IPS-11a (cell line): ENCODE measurements around the gene LUC7L.
"Not testable (repeated sequence)": the region's sequence is repeated elsewhere in the genome, so short reads cannot be mapped to it uniquely, and the experiment has no call there.

ENCODE experiments used
- H3K4me3 ChIP-seq: one replicate; pipeline ENCODE4 v1.5.1; 2013; ENCODE audit warnings: low read depth, low read length, control low read depth

The LUC7L gene

DNA sequence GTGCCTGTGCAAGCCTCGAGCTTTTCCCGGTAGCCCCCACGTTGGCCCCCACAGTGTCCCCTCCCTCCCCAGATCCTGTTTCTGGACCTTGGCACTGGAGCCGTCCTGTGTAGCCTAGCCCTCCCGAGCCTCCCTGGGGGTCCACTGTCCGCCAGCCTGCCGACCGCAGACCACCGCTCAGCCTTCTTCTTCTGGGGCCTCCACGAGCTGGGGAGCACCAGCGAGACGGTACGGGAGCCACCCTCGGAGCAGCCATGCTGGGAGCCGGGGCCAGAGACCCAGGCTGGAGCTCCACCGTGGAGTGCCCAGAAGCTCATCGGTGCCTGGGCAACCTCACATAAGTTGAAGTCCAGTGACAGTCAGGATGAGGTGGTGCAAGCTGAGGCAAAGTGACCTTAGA, 34.7 kb upstream of the LUC7L start:
- no peak overlapping the region for H3K4me3 ChIP-seq

- H3K4me3 ChIP-seq: no peak overlapping the region
Observed at GRCh38 chr16:263182-263774, 34.0 kb upstream of the LUC7L start.

DNA sequence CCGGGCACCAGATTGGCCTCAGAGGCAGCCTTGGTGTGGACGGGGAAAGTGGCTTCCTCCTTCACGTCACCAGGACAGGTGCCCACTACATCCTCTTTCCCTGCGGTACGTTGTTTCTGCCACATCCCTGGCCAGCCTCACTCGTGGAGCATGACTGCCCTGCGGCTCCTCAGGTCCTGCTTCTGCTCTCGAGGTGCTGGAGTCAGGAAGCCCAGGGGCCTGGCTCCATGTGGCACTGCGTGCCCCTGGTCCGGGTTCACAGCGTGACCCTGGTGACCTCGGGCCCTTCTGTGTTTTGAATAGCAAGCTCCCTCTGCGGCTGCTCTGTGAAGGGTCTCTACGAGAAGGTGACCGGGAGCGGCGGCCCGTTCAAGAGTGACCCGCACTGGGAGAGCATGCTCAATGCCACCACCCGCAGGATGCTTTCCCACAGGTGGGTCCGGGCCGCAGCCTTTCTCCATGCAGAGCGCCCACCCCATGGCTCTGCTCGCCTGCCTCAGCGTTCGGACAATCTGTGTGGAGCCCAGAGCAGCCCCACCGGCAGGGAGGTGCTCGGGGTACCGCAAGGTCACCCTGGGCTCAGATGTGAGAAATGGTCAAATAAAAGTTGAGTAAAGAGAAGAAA, 33.0 kb upstream of the LUC7L start:
- H3K4me3 ChIP-seq: no peak overlapping the region

GRCh38 chr16:261031-261691, 31.9 kb upstream of the LUC7L start:
- no peak overlapping the region for H3K4me3 ChIP-seq

- no peak overlapping the region for H3K4me3 ChIP-seq
Observed at GRCh38 chr16:260326-260725, 31.1 kb upstream of the LUC7L start.

DNA sequence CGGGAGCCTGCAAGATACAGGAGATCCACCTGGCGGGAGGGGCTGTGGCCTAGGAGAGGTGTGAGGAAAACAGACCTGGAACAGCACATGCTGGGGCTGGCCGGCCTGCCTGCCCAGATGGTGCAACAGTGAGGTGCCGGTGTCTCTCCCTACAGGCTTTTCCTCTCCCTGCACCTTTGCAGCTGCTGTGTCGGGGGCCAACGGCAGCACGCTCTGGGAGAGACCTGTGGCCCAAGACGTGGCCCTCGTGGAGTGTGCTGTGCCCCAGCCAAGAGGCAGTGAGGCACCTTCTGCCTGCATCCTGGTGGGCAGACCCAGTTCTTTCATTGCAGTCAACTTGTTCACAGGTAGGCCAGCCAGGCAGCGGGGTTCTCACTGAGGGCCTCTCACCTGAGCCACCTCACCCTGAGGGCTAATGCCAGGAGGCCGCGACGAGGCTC, 30.6 kb upstream of the LUC7L start:
- H3K4me3 ChIP-seq: no peak overlapping the region

DNA sequence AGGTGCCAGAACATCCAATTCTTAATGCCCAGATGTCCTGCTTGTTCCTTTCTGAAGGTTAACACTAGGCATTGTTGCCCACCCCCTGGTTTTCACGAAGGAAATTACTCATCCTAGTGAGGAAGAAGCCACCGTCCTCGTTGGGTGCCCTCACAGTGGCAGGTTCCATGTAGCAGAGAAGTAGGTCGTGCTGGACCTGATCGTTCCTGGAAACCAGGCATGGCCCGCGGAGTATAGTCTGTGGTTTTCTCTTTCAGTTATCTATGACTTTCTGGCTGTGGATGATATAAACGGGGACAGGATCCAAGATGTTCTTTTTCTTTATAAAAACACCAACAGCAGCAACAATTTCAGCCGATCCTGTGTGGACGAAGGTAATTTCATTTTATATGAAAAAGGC, 30.0 kb upstream of the LUC7L start:
- no peak overlapping the region for H3K4me3 ChIP-seq

- H3K4me3 ChIP-seq: not testable (repeated sequence)
Observed at GRCh38 chr16:258091-258490, 28.8 kb upstream of the LUC7L start.

DNA sequence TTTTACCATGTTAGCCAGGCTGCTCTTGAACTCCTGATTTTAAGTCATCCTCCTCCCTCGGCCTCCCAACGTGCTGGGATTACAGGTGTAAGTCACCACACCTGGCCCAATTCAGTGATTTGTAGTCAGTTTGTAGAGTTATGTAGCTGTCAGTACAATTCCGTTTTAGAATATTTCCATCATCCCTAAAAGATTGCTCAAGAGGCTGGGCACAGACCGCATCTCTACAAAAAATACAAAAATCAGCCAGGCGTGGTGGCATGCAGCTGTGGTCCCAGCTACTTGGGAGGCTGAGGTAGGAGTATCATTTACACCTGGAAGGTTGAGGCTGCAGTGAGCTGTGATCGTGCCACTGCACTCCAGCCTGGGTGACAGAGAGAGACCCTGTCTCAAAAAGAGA, 25.9 kb upstream of the LUC7L start:
- no peak overlapping the region for H3K4me3 ChIP-seq

GRCh38 chr16:254461-254860, 25.2 kb upstream of the LUC7L start:
- no peak overlapping the region for H3K4me3 ChIP-seq

DNA sequence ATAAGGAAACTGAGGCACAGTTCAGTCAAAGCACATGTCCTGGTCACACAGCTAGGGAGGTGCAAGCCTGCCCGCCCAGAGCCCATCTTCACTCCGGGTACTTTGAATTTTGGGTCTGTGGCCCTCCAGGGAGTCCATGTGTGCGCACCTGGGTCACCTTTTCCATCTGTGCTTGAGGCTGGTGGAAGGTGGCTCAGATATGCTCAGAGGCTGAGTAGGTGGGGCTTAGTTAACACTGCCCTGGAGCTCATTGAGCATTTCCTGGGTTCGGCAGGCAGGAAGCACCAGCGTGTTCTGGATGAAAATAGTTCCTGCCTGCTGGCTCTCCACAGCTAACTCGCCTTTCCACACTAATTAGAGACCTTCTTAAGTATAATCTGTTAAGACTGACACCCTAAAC, 24.6 kb upstream of the LUC7L start:
- no peak overlapping the region for H3K4me3 ChIP-seq

DNA sequence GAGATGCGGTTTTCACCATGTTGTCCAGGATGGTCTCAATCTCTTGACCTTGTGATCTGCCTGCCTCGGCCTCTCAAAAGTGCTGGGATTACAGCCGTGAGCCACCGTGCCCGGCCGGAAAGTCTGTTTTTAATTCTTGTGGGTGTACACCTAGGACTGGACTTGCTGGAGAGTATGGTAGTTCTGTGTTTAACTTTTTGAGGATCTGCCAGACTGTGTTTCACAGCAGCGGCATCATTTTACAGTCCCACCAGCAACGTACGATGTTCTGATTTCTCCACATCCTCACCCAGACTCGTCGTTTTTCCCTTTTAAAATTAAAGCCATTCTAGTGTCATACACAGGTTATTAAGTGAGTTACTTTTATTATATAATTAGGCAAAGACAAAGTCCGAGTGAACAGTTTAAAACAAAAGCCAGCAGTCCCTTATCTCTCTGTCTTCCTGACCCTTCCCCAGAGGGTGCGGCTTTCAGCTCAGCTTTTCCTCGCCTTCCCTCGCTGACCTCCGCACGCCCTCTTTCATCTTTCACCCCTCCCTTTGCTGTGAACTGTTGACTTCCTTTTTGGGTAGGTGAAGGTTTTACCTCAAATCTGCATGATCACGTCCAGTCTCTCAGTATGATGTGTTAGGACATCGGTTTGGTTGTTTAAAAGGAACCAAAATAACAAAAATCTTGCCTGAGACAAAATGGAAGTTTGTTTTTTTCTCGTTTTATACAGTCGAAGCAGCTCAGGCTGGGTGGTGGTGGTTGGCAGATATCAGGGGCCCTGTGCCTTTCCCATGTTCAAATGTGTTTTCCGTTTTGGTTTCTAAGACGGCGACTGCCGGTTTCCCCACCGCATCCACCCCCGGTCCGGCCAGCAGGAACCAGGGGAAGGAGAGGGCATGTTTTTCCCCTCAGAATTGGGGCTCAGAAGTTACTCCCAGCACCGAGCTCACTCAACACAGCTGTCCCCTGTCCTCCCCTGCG, 23.4 kb upstream of the LUC7L start:
- no peak overlapping the region for H3K4me3 ChIP-seq

GRCh38 chr16:249431-249830, 20.2 kb upstream of the LUC7L start:
- H3K4me3 ChIP-seq: no peak overlapping the region

GRCh38 chr16:247027-247426, 17.8 kb upstream of the LUC7L start:
- H3K4me3 ChIP-seq: no peak overlapping the region

DNA sequence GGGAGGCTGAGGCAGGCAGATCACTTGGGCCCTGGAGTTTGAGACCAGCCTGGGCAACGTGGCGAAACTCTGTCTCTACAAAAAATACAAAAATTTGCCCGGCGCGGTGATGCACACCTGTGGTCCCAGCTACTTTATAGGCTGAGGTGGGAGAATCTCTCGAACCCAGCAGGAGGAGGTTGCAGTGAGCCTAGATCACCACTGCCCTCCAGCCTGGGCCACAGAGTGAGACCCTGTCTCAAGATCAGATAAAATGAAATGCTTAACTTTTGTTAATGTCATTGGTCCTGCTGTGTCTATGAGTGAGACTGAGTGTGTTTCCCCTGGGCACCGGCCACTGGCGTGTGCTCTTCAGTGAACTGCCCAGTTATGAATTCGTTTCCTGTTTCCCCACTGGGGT, 15.9 kb upstream of the LUC7L start:
- no peak overlapping the region for H3K4me3 ChIP-seq

- no peak overlapping the region for H3K4me3 ChIP-seq
Observed at GRCh38 chr16:243348-243747, 14.1 kb upstream of the LUC7L start.

DNA sequence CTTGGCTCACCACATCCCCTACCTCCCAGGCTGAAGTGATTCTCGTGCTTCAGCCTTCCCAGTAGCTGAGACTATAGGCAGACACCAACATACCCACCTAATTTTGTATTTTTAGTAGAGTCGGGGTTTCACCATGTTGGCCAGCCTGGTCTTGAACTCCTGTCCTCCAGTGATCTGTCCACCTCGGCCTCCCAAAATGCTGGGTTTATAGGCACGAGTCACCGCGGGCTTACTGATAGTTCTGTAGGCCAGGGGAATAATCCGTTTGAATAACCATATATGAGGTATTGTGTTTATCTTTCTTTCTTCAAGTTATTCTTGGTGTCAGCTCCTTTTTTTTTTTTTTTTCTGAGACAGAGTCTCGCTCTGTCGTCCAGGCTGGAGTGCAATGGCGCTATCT, 13.0 kb upstream of the LUC7L start:
- H3K4me3 ChIP-seq: no peak overlapping the region

DNA sequence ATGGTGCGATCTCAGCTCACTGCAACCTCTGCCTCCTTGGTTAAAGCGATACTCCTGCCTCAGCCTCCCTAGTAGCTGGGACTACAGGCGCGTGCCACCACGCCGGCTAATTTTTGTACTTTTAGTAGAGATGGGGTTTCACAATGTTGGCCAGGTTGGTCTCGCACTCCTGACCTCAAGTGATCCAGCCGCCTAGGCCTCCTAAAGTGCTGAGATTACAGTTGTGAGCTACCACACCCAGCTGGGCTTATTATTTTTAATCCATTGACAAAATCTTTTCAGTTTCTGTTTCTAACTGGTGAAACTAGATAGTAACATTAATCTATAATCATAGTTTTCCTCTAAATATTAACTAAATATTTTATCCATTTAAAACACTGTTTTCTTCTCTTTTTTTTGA, 11.3 kb upstream of the LUC7L start:
- no peak overlapping the region for H3K4me3 ChIP-seq

GRCh38 chr16:239948-240277, 10.7 kb upstream of the LUC7L start:
- H3K4me3 ChIP-seq: no peak overlapping the region

GRCh38 chr16:234468-235305, 5.4 kb upstream of the LUC7L start, which contains the start of gene FAM234A:
TSS of gene FAM234A (plus strand) at chr16:234821. CDS start at chr16:254414, 19,593 bp downstream.
- peak within 1 kb of the TSS; percentile 79 for H3K4me3 ChIP-seq

DNA sequence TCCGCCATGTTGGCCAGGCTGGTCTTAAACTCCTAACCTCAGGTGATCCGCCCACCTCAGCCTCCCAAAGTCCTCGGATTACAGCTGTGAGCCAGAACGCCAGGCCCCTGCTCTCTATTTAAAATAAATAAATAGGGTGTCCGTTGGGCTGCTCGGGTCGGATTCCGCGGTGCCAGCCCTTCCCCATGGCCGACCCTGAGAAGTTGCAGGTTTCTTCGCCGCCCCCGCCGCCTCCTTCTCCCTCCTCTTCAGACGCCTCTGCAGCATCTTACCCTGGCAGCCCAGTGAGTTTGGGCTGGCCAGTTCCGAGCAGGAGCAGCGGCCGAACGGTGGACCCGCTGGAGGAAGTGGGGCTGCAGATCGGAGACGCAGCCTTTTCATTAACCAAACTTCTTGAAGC, 1.7 kb upstream of the LUC7L start:
- H3K4me3 ChIP-seq: no peak overlapping the region
